Measurements from ENCODE around the gene FHL5. TPM values are rescaled to one million over a fixed set of nuclear protein-coding genes. Genes with fewer than 3 reads are reported as not detected.

FHL5 gene
- total RNA-seq, 1 experiment from 2014 or later, result not detected

DNA sequence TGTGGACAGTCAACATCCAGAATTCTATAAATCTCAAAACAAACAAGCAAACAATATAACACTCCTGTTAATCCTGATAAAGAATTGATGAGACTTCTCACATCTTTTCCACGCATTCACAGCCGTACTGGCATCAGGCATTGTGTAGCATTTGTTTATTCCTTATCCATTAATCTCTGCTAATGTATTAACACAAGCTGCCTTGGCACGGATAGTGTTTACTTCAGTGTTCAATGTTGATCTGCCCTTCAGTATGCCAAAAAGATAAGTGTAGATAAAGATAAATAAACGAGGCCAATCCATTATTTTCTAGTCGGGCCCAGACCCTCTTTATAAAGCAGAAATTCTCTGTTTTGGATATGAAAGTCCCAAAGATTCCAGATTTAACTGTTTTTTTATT, 25.2 kb upstream of the FHL5 start:
- Histone ChIP-seq H3K79me2 (ENCODE audit: low read length) (no peaks in the 10 kb centered on the region), H3K4me2 (ENCODE audit: low read length) (no peak overlapping the region), H3K4me1 (ENCODE audit: insufficient read depth, low read length) (no peaks in the 10 kb centered on the region), H3K27me3 (ENCODE audit: low read length) (no peaks in the 10 kb centered on the region), H3F3A (ENCODE audit: low read length, unreplicated experiment) (no peaks in the 10 kb centered on the region), H3K9me2 (replicated peaks; ENCODE audit: low read length) (no peaks in the 10 kb centered on the region), H3K9ac (ENCODE audit: low read length) (no peak overlapping the region), H3K4me3 (ENCODE audit: low read length) (no peak overlapping the region), H3K27ac (ENCODE audit: low read length) (no peak overlapping the region), H3K36me3 (ENCODE audit: low read depth, low read length) (peaks cover 4% of the 10 kb centered on the region; the same call in 1 of the 2 replicates), H2AFZ (ENCODE audit: low read length) (no peak overlapping the region), H3K9me3 (ENCODE audit: low read length) (no peaks in the 10 kb centered on the region), H4K20me1 (ENCODE audit: low read length) (no peaks in the 10 kb centered on the region)
- TF ChIP-seq EZH2phosphoT487 (IDR thresholded peaks at IDR 0.05; ENCODE audit: borderline replicate concordance, low read length) (no peak), EZH2 (IDR thresholded peaks at IDR 0.05; ENCODE audit: low read length, unreplicated experiment) (no peak)
- TF ChIP-seq, protein P1, sequence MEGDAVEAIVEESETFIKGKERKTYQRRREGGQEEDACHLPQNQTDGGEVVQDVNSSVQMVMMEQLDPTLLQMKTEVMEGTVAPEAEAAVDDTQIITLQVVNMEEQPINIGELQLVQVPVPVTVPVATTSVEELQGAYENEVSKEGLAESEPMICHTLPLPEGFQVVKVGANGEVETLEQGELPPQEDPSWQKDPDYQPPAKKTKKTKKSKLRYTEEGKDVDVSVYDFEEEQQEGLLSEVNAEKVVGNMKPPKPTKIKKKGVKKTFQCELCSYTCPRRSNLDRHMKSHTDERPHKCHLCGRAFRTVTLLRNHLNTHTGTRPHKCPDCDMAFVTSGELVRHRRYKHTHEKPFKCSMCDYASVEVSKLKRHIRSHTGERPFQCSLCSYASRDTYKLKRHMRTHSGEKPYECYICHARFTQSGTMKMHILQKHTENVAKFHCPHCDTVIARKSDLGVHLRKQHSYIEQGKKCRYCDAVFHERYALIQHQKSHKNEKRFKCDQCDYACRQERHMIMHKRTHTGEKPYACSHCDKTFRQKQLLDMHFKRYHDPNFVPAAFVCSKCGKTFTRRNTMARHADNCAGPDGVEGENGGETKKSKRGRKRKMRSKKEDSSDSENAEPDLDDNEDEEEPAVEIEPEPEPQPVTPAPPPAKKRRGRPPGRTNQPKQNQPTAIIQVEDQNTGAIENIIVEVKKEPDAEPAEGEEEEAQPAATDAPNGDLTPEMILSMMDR (conservative IDR thresholded peaks at IDR 0.05; ENCODE audit: low read depth, low read length), result no peak
- DNase-seq (no peak), ATAC-seq (no peak)
- intact Hi-C loops (cut with micrococcal nuclease), result no loop called here
- CTCF ChIA-PET, result no interaction called here
- no TSS peak for BruUV-seq (replicated peaks)
- POLR2A ChIA-PET (ENCODE audit: unreplicated experiment), result no interaction called here

DNA sequence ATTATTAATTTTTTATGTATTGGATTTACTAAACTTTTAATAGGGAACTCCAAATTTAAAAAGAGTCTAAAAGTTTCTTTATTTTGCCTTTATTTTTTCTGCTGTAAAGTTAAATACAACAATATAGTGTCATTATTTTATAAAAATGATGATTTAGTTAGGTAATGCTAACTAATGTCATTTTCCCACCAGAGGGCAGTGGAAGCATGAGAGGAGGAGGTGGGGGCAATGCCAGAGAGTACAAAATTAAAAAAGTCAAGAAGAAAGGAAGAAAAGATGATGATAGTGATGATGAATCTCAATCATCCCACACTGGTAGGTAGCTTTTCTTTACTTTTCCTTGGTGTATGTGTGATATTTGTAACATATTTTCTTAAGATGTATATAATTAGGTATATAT, 20.2 kb upstream of the FHL5 start:
- H3K79me2 ChIP-seq (ENCODE audit: low read length), result no peaks in the 10 kb centered on the region
- H3K36me3 ChIP-seq (ENCODE audit: low read depth, low read length), result peaks cover 7% of the 10 kb centered on the region
- no peak overlapping the region for H3K9ac ChIP-seq (ENCODE audit: low read length)
- no peak for TF ChIP-seq EZH2phosphoT487 (IDR thresholded peaks at IDR 0.05; ENCODE audit: borderline replicate concordance, low read length)
- no peak for TF ChIP-seq EZH2 (IDR thresholded peaks at IDR 0.05; ENCODE audit: low read length, unreplicated experiment)
- TF ChIP-seq, protein P1 (conservative IDR thresholded peaks at IDR 0.05; ENCODE audit: low read depth, low read length), result peak; percentile 51
- H3K27me3 ChIP-seq (ENCODE audit: low read length), result no peaks in the 10 kb centered on the region
- no peaks in the 10 kb centered on the region for H3K9me3 ChIP-seq (ENCODE audit: low read length)
- intact Hi-C loops (cut with micrococcal nuclease), result loop anchor here (10.0 kb wide), 1 partner anchor 352 kb away; the partner anchor contains the start of gene NDUFAF4
- peak; percentile 15 for DNase-seq
- H3K9me2 ChIP-seq (replicated peaks; ENCODE audit: low read length), result no peaks in the 10 kb centered on the region
- CTCF ChIA-PET, result no interaction called here
- no peaks in the 10 kb centered on the region for H3K4me1 ChIP-seq (ENCODE audit: insufficient read depth, low read length)
- POLR2A ChIA-PET (ENCODE audit: unreplicated experiment), result no interaction called here
- H3K4me3 ChIP-seq (ENCODE audit: low read length), result no peak overlapping the region
- no peak overlapping the region for H2AFZ ChIP-seq (ENCODE audit: low read length)
- no peaks in the 10 kb centered on the region for H4K20me1 ChIP-seq (ENCODE audit: low read length)
- ATAC-seq, result no peak
- no TSS peak for BruUV-seq (replicated peaks)
- H3F3A ChIP-seq (ENCODE audit: low read length, unreplicated experiment), result no peaks in the 10 kb centered on the region
- H3K27ac ChIP-seq (ENCODE audit: low read length), result no peak overlapping the region
- H3K4me2 ChIP-seq (ENCODE audit: low read length), result no peak overlapping the region

DNA sequence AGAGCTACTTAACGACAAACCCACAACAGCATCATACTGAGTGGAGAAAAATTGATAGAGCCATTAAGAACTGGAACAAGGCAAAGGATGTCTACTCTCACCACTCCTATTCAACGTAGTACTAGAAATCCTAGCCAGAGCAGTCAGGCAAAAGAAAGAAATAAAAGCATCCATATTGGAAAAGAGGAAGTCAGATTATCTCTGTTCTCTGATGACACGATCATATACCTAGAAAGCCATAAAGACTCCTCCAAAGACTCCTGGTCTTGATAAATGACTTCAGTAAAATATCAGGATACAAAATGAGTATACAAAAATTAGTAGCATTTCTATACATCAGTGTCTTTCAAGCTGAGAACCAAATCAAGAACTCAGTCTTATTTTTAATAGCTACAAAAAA, 17.0 kb upstream of the FHL5 start:
- no peaks in the 10 kb centered on the region for H3K4me1 ChIP-seq (ENCODE audit: insufficient read depth, low read length)
- intact Hi-C loops (cut with micrococcal nuclease), result loop anchor here (10.0 kb wide), 1 partner anchor 349 kb away; the partner anchor contains the start of gene NDUFAF4

More for the DNA sequence above, 17.0 kb upstream of the FHL5 start:
- Histone ChIP-seq H3K36me3 (ENCODE audit: low read depth, low read length) (peaks cover 7% of the 10 kb centered on the region), H3K79me2 (ENCODE audit: low read length) (no peaks in the 10 kb centered on the region), H3K4me2 (ENCODE audit: low read length) (no peak overlapping the region), H3K9me2 (replicated peaks; ENCODE audit: low read length) (no peaks in the 10 kb centered on the region), H3K9me3 (ENCODE audit: low read length) (no peaks in the 10 kb centered on the region), H2AFZ (ENCODE audit: low read length) (no peak overlapping the region), H3F3A (ENCODE audit: low read length, unreplicated experiment) (no peaks in the 10 kb centered on the region), H3K27ac (ENCODE audit: low read length) (no peak overlapping the region), H4K20me1 (ENCODE audit: low read length) (no peaks in the 10 kb centered on the region), H3K9ac (ENCODE audit: low read length) (no peak overlapping the region), H3K27me3 (ENCODE audit: low read length) (no peaks in the 10 kb centered on the region), H3K4me3 (ENCODE audit: low read length) (no peak overlapping the region)
- DNase-seq (no peak), ATAC-seq (no peak)
- CTCF ChIA-PET, result no interaction called here
- TF ChIP-seq EZH2phosphoT487 (IDR thresholded peaks at IDR 0.05; ENCODE audit: borderline replicate concordance, low read length), result no peak
- no peak for TF ChIP-seq EZH2 (IDR thresholded peaks at IDR 0.05; ENCODE audit: low read length, unreplicated experiment)
- TF ChIP-seq, protein P1 (conservative IDR thresholded peaks at IDR 0.05; ENCODE audit: low read depth, low read length), result no peak
- no TSS peak for BruUV-seq (replicated peaks)
- POLR2A ChIA-PET (ENCODE audit: unreplicated experiment), result no interaction called here
